Thoracic aorta (tissue), 2 donors: ENCODE results near the gene CHST15. TPM values are rescaled to one million over a fixed set of nuclear protein-coding genes. Genes with fewer than 3 reads are reported as not detected.

Experiments used
- ATAC-seq: fragments of 150-250 bp; one replicate; pipeline ENCODE4 v1.8.0; 2017; ENCODE audit warnings: low read depth; ENCODE audit not compliant: insufficient number of reproducible peaks, low FRiP score
- DNase-seq: peaks from one replicate; pipeline ENCODE4 v3.0.0-alpha.2; 2020; ENCODE audit warnings: low spot score
- H3K27ac ChIP-seq, 2 donors: fragments of 200-600 bp; sonication (generic); 1 replicate in 1 of 2; 2 replicates in 1 of 2; pipeline ENCODE4 v1.5.1; 2016; ENCODE audit warnings: mild to moderate bottlenecking in 2 of 2, moderate library complexity in 2 of 2
- H3K27me3 ChIP-seq: fragments of 200-600 bp; sonication (generic); replicated peaks from 2 replicates; pipeline ENCODE4 v1.6.0; 2016; ENCODE audit warnings: mild to moderate bottlenecking; ENCODE audit not compliant: insufficient read depth
- H3K36me3 ChIP-seq: fragments of 200-600 bp; sonication (generic); one replicate; pipeline ENCODE4 v1.5.1; 2016
- H3K4me1 ChIP-seq, 2 donors: fragments of 200-600 bp; sonication (generic); 1 replicate in 1 of 2; 2 replicates in 1 of 2; pipeline versions ENCODE4 v1.5.1 to v1.6.0; 2016; ENCODE audit warnings: low read depth in 2 of 2, mild to moderate bottlenecking in 1 of 2; ENCODE audit not compliant: control insufficient read depth in 1 of 2
- H3K4me3 ChIP-seq: fragments of 200-600 bp; sonication (generic); 2 replicates; pipeline ENCODE4 v1.5.1; 2016; ENCODE audit warnings: mild to moderate bottlenecking
- H3K9me3 ChIP-seq: fragments of 200-600 bp; sonication (generic); 2 replicates; pipeline ENCODE4 v1.5.1; 2016
- total RNA-seq, 2 donors: library from RNA; depleted of rRNA; stranded (reverse); fragments of >200 nt; gene quantifications; one replicate each; pipeline versions ENCODE4 v1.1.0 to v1.2.3, GENCODE V29; 2016
- TF ChIP-seq, protein P1 (sequence below): fragments of 200-600 bp; sonication (generic); IDR thresholded peaks from one replicate; pipeline ENCODE4 v1.5.1; 2019; ENCODE audit warnings: antibody characterized with exemption

Gene CHST15
- total RNA-seq, 2 donors from 2014 or later, result 31.9 to 34.0 TPM

DNA sequence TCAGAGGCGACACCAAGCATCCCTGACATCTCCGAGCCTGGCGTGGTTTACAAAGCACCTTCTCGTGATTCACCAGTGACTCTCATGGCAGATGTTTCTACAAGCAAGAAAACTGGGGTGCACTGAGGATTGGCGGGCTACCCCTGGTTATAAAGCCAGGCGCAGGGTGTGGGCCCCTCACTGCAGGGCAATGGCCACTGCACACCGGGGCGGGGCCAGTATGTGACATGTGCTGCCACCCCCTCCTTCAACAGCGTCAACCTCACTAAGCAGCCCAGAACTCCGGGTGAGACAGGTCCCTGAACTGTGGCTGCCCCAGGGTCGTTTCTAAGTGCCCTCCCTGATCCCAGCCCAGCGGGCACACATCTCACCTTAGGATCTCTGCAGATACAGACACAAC lies 63.8 kb downstream of the CHST15 start:
- Histone ChIP-seq H3K4me3 (no peak overlapping the region), H3K4me1 (peaks cover 11 to 33% of the 10 kb centered on the region in 2 donors), H3K36me3 (no peaks in the 10 kb centered on the region), H3K9me3 (no peaks in the 10 kb centered on the region), H3K27me3 (no peaks in the 10 kb centered on the region), H3K27ac (no peak overlapping the region)
- no peak for DNase-seq
- no peak for ATAC-seq
- TF ChIP-seq, protein P1, sequence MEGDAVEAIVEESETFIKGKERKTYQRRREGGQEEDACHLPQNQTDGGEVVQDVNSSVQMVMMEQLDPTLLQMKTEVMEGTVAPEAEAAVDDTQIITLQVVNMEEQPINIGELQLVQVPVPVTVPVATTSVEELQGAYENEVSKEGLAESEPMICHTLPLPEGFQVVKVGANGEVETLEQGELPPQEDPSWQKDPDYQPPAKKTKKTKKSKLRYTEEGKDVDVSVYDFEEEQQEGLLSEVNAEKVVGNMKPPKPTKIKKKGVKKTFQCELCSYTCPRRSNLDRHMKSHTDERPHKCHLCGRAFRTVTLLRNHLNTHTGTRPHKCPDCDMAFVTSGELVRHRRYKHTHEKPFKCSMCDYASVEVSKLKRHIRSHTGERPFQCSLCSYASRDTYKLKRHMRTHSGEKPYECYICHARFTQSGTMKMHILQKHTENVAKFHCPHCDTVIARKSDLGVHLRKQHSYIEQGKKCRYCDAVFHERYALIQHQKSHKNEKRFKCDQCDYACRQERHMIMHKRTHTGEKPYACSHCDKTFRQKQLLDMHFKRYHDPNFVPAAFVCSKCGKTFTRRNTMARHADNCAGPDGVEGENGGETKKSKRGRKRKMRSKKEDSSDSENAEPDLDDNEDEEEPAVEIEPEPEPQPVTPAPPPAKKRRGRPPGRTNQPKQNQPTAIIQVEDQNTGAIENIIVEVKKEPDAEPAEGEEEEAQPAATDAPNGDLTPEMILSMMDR, result no peak

DNA sequence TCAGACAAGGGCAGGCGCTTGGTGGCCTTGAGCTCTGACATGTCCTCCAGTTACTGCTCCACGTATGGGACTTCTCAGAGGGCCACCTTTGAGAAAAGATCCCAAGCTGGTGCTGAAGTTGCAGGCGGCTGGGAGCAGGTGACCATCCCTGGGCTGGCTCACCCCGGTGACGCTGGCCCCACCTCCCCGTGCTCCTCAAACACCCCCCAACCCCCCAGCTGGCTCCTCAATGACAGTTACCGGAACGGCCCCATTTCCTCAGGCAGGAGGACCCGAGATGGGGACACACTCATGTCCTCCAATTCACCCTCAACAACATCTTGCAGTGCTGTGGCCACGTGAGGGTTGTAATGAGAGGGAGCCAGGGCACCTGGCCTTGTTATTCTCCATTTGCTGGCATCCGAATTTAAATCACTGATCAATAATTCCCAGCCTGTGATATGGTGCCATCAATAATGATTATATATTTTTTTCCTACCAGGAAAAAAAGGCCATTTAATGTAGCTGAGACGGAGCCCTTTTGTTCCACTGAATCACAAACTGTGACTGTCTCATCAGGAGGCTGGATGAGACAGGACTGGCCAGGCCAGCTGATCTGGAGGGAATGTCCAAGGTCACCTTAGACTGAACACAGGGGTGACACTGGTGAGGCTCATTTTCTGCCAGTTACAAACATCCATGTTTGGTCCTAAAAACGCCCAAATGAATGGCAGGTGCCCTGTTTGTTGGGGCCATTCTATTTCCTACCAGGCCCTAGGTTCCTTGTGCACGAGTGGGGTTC lies 64.5 kb downstream of the CHST15 start:
- no peaks in the 10 kb centered on the region for H3K9me3 ChIP-seq
- H3K27me3 ChIP-seq, result no peaks in the 10 kb centered on the region
- no peak overlapping the region for H3K4me3 ChIP-seq
- H3K4me1 ChIP-seq, result peaks cover 11 to 29% of the 10 kb centered on the region in 2 donors
- TF ChIP-seq, protein P1, result no peak
- H3K36me3 ChIP-seq, result no peaks in the 10 kb centered on the region
- H3K27ac ChIP-seq, result no peak overlapping the region
- no peak for ATAC-seq
- no peak for DNase-seq

- Histone ChIP-seq H3K4me1 (peaks cover 8 to 17% of the 10 kb centered on the region in 2 donors), H3K4me3 (no peak overlapping the region), H3K9me3 (no peaks in the 10 kb centered on the region), H3K27me3 (no peaks in the 10 kb centered on the region), H3K27ac (no peak overlapping the region), H3K36me3 (no peaks in the 10 kb centered on the region)
- ATAC-seq (no peak), DNase-seq (no peak)
- TF ChIP-seq, protein P1, result no peak
Observed at GRCh38 chr10:124027651-124028050, 65.7 kb downstream of the CHST15 start.

- ATAC-seq, result no peak
- TF ChIP-seq, protein P1, result no peak
- Histone ChIP-seq H3K27me3 (no peaks in the 10 kb centered on the region), H3K4me1 (peaks cover 8 to 13% of the 10 kb centered on the region in 2 donors), H3K36me3 (no peaks in the 10 kb centered on the region), H3K4me3 (no peak overlapping the region), H3K9me3 (no peaks in the 10 kb centered on the region), H3K27ac (no peak overlapping the region)
- no peak for DNase-seq
Observed at GRCh38 chr10:124027031-124027611, 66.3 kb downstream of the CHST15 start.

DNA sequence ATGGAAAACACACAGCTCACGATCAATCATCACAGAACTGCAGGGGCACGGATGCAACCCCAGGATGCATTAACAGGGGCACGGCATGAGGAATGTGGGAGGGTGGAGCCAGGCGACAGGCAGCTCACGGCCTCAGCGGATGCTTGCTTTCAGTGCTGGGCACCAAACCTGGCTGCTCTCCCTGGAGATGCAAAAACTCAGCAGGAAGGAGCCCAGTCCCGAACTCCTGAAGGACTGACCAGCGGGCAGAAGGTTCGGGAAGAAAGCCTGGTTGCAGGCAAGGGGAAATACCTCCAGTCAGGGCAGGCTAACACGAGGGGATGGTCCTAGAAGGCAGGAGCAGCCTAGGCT lies 66.8 kb downstream of the CHST15 start:
- H3K27me3 ChIP-seq, result no peaks in the 10 kb centered on the region
- H3K27ac ChIP-seq, result no peak overlapping the region
- peaks cover 8 to 13% of the 10 kb centered on the region in 2 donors for H3K4me1 ChIP-seq
- ATAC-seq (no peak), DNase-seq (no peak)
- H3K36me3 ChIP-seq, result no peaks in the 10 kb centered on the region
- no peaks in the 10 kb centered on the region for H3K9me3 ChIP-seq
- no peak overlapping the region for H3K4me3 ChIP-seq
- TF ChIP-seq, protein P1, result no peak
